GM21390 (cell line): ENCODE measurements around the gene IFNA16.
A peak's percentile ranks its signal among the peaks of the same experiment; 100 is the strongest.
"Not testable (repeated sequence)": the region's sequence is repeated elsewhere in the genome, so short reads cannot be mapped to it uniquely, and the experiment has no call there.

Experiments used
- ATAC-seq: cut with Tn5 transposase; IDR thresholded peaks from one replicate; pipeline ENCODE4 v1.9.1; 2021; ENCODE audit not compliant: unreplicated experiment

IFNA16 gene

GRCh38 chr9:21217211-21217610 lies at the start of gene IFNA16:
TSS of gene IFNA16 (minus strand) at chr9:21217311. CDS start at chr9:21217305, 6 bp downstream.
- not testable (repeated sequence) for ATAC-seq

- no peak for ATAC-seq
Observed at GRCh38 chr9:21265421-21266189, 48.5 kb upstream of the IFNA16 start.

GRCh38 chr9:21255538-21256212 lies 38.6 kb upstream of the IFNA16 start:
- ATAC-seq = no peak

- peak; percentile 78 for ATAC-seq
Observed at GRCh38 chr9:21252721-21253547, 35.8 kb upstream of the IFNA16 start.

- ATAC-seq = no peak
Observed at GRCh38 chr9:21251638-21252037, 34.5 kb upstream of the IFNA16 start.

GRCh38 chr9:21251190-21251589 lies 34.1 kb upstream of the IFNA16 start:
- ATAC-seq = no peak

GRCh38 chr9:21244836-21245235 lies 27.7 kb upstream of the IFNA16 start:
- ATAC-seq = no peak

- ATAC-seq = no peak
Observed at GRCh38 chr9:21239911-21240310, 22.8 kb upstream of the IFNA16 start, which contains the start of gene IFNA14. TSS of gene IFNA14 (minus strand) at chr9:21240005. CDS start at chr9:21239935, 70 bp downstream.

- ATAC-seq = not testable (repeated sequence)
Observed at GRCh38 chr9:21236360-21236714, 19.2 kb upstream of the IFNA16 start.

- ATAC-seq = peak; percentile 74
Observed at GRCh38 chr9:21235468-21236359, 18.6 kb upstream of the IFNA16 start.

- no peak for ATAC-seq
Observed at GRCh38 chr9:21234153-21234687, 17.1 kb upstream of the IFNA16 start.

- ATAC-seq = no peak
Observed at GRCh38 chr9:21233258-21233657, 16.1 kb upstream of the IFNA16 start.

GRCh38 chr9:21228122-21228521 lies 11.0 kb upstream of the IFNA16 start, which contains the start of gene IFNA17:
TSS of gene IFNA17 (minus strand) at chr9:21228222. CDS start at chr9:21228173, 49 bp downstream.
- no peak for ATAC-seq

GRCh38 chr9:21213411-21214326 lies 3.4 kb downstream of the IFNA16 start:
- ATAC-seq = peak; percentile 82

GRCh38 chr9:21212160-21212559 lies 5.0 kb downstream of the IFNA16 start:
- not testable (repeated sequence) for ATAC-seq

- ATAC-seq = not testable (repeated sequence)
Observed at GRCh38 chr9:21210782-21211181, 6.3 kb downstream of the IFNA16 start.

GRCh38 chr9:21210311-21210710 lies 6.8 kb downstream of the IFNA16 start:
- ATAC-seq = no peak

GRCh38 chr9:21207043-21207442 lies 10.1 kb downstream of the IFNA16 start, which contains the start of gene IFNA10:
TSS of gene IFNA10 (minus strand) at chr9:21207143. CDS start at chr9:21207097, 46 bp downstream.
- not testable (repeated sequence) for ATAC-seq

GRCh38 chr9:21205204-21205603 lies 11.9 kb downstream of the IFNA16 start:
- no peak for ATAC-seq
